ENCODE data around the gene DMPK.

DNA sequence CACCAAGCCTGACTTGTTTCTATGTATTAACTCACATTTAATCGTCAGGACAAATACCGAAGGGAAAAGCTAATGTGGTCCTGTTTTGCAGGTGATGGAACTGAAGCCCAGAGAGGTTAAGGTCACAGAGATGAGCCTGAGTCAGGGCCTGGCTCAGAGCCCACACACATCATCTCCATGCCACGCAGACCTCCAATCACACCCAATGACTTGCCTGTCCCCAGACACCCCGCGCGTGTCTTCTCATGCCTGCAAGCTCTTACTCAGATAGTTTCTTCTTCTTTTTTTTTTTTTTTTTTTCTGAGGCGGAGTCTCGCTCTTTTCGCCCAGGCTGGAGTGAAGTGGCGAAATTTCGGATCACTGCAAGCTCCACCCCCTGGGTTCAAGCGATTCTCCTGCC, 29.7 kb downstream of the DMPK start:
- TF ChIP-seq POLR2A (IDR thresholded peaks at IDR 0.05; ENCODE audit: low read depth, low read length), result no peak
- no peak for TF ChIP-seq POLR2AphosphoS5 (IDR thresholded peaks at IDR 0.05; ENCODE audit: low read depth, low read length)
- no peak for TF ChIP-seq TAF1 (IDR thresholded peaks at IDR 0.05; ENCODE audit: borderline replicate concordance, low read depth, low read length)
